Midbrain (tissue), 1 donor: ENCODE data around the gene PCBP3.

Experiments used
- DNase-seq: peaks from one replicate; lab custom pipeline; 2025; lab: John Stamatoyannopoulos, UW

The PCBP3 gene

GRCh38 chr21:45930792-45931191 lies 287.3 kb downstream of the PCBP3 start:
- no peak for DNase-seq

DNA sequence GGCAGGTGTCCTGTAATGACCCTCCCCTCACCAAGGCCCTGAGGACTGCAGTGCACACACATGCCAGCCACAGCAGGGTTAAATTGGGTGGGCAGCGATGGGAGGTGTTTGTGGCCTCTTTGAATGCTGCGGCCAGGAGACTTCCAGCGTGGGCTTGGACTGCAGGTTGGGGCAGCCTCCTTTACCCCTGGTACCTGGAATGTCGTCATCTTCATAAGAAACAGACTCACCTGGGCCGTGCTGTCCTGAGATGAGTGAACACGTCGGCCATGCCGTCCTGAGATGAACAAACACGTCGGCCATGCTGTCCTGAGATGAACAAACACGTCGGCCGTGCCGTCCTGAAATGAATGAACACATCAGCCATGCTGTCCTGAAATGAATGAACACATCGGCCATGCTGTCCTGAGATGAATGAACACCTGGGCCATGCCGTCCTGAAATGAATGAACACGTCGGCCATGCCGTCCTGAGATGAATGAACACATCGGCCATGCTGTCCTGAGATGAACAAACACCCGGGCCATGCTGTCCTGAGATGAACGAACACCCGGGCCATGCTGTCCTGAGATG lies 288.0 kb downstream of the PCBP3 start:
- DNase-seq = no peak

GRCh38 chr21:45932922-45933502 lies 289.5 kb downstream of the PCBP3 start:
- DNase-seq = no peak

DNA sequence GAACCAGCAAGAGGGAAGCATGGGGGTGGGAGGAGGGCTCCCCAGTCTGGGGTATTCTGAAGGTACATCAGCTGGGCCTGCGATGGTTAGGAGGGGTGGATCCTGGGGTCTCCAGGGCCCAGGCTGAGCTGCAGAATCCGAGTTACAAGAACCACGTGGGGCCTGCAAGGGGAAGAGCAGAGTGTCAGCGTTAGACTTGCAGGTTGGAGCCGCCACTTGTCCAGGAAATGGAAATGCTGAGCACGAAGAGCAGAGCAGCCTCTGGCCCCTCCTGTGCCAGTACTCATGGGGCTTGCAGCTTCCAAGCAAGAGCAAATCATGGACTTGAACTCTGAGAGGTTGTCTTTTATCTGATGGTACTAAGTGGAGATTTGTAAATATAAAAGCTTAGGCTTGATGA lies 290.6 kb downstream of the PCBP3 start:
- no peak for DNase-seq

- no peak for DNase-seq
These were observed 291.0 kb downstream of the PCBP3 start for GRCh38 chr21:45934554-45934953.

DNA sequence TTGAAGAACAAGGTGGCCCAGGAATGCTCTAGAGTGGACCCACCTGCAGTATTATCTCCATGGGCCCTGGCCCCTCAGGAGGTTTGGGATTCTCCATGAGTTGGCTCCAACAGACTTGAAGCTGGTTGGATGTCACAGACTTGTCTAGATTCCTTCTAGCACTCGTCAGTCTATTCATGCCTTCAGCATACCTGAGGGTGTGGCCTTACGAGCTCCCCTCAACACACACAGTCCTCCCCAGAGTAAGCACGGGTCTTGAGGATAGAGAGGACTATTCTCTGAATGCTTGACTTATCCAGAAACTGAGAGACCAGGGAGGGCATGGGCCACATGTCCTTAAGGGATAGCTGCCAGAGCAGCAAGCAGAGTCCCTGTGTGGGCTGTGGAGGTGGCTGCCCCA lies 292.1 kb downstream of the PCBP3 start:
- DNase-seq = no peak

- DNase-seq = no peak
These were observed 294.4 kb downstream of the PCBP3 start for GRCh38 chr21:45937721-45938452.

DNA sequence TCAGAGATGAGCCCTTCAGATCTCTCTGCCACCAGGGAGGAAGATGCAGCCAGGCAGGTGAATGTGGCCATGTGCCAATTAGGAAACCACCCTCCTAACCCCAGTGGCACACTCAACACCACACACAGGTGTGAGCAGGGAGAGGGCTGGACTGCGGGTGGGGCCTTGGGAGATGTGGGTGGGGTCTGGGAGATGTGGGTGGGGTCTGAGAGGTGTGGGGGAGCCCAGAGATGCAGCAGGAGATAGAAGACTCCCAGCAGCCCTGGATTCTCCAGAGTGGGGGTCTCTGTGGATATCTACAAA lies 294.9 kb downstream of the PCBP3 start:
- DNase-seq = no peak

DNA sequence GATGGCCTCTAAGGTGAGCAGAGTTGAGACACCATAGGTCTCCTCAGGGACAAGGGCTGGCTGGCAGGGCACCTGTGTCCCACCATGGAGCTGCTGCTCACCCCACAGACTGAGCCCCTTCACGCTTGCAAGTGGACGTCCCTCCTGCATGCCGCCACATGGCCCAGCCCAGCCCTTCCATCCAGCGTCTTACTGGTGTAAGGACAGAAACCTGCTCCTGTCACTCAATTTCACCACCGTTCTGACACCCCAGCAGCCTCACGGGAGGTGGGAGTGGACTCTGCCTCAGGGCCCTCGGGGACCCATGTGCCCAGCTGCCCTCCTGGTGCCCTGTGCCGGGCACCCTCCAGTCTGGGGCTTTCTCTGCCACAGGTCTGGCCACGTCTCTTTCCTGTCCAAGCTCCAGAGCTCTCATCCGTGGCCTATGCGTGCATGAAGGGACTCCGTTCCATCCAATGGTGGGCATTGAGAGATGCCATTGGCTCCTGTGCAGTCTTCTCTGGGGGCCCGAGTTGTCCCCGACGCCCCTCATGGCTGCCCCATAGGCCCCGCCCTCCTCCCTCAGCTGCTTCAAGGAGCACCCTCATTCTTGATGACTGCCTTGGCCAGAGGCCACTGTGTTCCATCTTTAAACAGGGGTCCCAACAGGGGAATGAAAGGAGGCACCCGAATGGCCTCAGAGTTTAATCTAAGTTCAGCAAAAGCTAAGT lies 295.4 kb downstream of the PCBP3 start:
- DNase-seq = no peak

- no peak for DNase-seq
These were observed 296.1 kb downstream of the PCBP3 start for GRCh38 chr21:45939521-45940045.

DNA sequence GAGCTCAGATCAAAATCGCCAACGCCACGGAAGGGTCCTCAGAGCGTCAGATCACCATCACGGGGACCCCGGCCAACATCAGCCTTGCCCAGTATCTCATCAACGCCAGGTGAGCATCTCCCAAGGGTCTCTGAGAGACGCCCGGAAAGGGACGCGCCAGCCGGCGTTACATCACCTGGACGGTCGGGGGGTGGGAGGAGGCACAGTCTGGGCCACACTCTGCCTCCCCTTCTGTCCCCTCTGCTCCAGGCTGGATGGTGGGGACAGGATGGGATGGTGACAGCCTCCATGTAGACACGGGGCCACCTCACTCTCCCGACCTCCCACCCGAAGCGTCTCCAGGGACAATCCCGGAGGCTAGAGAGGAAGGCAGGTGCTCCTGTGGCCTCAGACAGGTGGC lies 296.6 kb downstream of the PCBP3 start:
- no peak for DNase-seq

- DNase-seq = no peak
These were observed 297.3 kb downstream of the PCBP3 start for GRCh38 chr21:45940621-45941337.

DNA sequence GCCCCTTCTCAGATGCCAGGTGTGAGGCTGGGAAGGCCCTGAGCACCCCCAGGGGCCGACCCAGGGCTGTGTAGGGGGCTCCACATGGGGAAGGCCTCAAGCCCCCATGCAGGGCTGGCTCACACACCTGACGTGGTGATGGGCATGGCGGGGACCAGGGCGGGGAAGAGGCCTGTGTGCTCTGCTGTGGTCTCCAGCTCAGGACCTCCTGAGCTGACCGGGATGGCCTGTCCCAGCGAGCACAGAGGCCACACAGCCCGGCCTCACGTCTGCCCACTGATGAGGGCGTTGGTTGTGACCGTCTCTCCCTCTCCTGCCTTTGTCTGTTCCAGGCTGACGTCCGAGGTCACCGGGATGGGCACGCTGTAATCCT lies 297.8 kb downstream of the PCBP3 start:
- DNase-seq = no peak

- DNase-seq = no peak
These were observed 298.4 kb downstream of the PCBP3 start for GRCh38 chr21:45941717-45942546.

DNA sequence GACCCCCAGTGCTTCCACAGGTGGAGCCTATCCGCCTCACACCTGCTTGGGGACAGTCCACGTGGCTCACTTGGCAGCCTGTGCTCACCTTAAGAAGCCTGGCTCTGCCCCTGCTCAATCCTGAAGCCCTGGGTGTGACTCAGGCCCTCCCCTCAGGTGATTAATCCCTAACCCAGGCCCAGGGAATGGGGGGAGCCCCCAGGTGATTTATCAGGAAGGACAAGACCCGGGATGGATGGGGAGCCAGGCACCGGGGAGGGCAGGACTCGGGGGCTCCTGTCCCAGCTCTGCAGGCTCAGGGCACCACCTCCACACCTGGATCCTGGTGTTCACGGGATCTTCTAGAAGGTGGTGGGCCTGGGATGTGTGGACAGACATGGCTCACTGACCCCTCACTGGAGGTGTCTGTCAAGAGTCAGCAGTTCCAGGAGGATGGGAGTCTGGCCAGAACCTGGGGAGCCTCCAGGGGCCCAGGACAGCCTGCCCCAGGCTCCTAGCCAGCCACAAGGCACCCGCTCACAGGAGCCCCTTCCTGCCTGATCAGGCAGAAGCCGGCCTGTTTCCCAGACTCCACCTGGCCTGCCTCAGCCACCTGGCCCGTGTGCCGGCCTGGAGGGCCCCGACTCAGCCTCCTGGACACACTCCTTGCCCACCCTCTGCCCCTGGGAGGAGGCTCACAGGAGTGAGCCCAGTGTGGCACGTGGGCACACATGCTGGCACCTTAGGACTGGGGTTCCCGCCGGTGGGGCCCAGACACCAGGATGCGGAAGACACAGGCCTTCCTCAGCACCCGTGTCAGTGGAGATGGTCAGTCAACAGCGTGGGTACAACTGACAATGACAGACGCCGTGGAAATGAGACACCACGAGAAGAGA lies 299.5 kb downstream of the PCBP3 start:
- no peak for DNase-seq

- no peak for DNase-seq
These were observed 300.4 kb downstream of the PCBP3 start for GRCh38 chr21:45943630-45944540.

GRCh38 chr21:45944601-45945000 lies 301.1 kb downstream of the PCBP3 start:
- DNase-seq = no peak

- DNase-seq = no peak
These were observed 301.7 kb downstream of the PCBP3 start for GRCh38 chr21:45945066-45945867.

DNA sequence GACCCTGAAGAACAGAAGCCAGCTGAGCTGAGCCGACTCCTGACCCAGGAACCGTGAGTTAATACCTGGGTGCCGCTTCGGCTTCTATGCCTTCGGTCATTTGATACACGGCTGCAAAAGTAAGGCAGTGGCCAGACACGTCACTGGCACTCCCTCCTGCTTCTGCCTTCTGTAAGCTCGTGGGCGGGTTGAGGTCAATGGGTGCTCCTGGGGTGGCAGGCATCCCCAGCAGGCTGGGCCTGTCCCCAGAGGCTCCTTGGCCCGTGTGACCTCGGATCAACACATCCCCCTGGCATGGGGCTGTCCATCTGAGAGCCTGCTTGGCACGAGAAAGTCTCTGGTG lies 302.3 kb downstream of the PCBP3 start:
- no peak for DNase-seq
